ENCODE results near the gene CXCR6. TPM values are rescaled to one million over a fixed set of nuclear protein-coding genes. Genes with fewer than 3 reads are reported as not detected.

Gene CXCR6
- polyA plus RNA-seq, 1 experiment = not detected

GRCh38 chr3:45969116-45969515, 25.9 kb downstream of the CXCR6 start:
- no peaks in the 10 kb centered on the region for H3K27me3 ChIP-seq (ENCODE audit: control insufficient read depth, insufficient read depth, low read length)
- ChIA-PET POLR2A (no interaction called here), CTCF (interaction anchor here (0.6 to 2.6 kb wide), 7 partner anchors 11 to 115 kb away, joined by 3 to 8 read pairs (median 4); no protein-coding TSS in a partner anchor)
- TF ChIP-seq, protein P1, sequence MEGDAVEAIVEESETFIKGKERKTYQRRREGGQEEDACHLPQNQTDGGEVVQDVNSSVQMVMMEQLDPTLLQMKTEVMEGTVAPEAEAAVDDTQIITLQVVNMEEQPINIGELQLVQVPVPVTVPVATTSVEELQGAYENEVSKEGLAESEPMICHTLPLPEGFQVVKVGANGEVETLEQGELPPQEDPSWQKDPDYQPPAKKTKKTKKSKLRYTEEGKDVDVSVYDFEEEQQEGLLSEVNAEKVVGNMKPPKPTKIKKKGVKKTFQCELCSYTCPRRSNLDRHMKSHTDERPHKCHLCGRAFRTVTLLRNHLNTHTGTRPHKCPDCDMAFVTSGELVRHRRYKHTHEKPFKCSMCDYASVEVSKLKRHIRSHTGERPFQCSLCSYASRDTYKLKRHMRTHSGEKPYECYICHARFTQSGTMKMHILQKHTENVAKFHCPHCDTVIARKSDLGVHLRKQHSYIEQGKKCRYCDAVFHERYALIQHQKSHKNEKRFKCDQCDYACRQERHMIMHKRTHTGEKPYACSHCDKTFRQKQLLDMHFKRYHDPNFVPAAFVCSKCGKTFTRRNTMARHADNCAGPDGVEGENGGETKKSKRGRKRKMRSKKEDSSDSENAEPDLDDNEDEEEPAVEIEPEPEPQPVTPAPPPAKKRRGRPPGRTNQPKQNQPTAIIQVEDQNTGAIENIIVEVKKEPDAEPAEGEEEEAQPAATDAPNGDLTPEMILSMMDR (IDR thresholded peaks at IDR 0.05; ENCODE audit: insufficient read depth, low read depth, low read length) = no peak
- no peak overlapping the region for H3K4me3 ChIP-seq (ENCODE audit: low read depth, low read length)
- peaks cover 41% of the 10 kb centered on the region for H3K36me3 ChIP-seq (ENCODE audit: control insufficient read depth, insufficient read depth, low read length)
- DNase-seq (ENCODE audit: low read depth) = no peak

DNA sequence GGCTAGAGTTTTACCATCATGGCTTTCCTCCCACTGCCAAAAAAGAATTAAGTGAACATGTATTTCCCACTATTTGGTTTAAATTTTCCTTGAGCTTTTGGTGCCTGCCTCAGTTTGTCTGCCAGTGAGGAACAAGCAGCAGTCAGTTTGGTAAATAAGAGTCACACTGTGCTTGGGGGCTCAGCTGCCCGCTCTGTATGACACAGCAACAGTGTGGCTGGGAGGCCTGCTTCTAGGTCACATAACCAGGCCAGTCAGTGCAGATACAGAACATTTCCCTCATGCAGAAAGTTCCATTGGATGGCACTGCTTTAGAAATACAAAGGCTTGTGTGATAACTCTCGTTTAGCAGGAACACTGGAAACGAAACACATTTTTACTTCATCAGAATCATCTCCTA, 26.7 kb downstream of the CXCR6 start:
- ChIA-PET POLR2A (no interaction called here), CTCF (interaction anchor here (1.2 to 1.7 kb wide), 2 partner anchors 17 to 31 kb away, joined by 3 to 4 read pairs; no protein-coding TSS in a partner anchor)
- Histone ChIP-seq H3K36me3 (ENCODE audit: control insufficient read depth, insufficient read depth, low read length) (peaks cover 36% of the 10 kb centered on the region), H3K27me3 (ENCODE audit: control insufficient read depth, insufficient read depth, low read length) (no peaks in the 10 kb centered on the region), H3K4me3 (ENCODE audit: low read depth, low read length) (no peak overlapping the region)
- TF ChIP-seq, protein P1 (IDR thresholded peaks at IDR 0.05; ENCODE audit: insufficient read depth, low read depth, low read length) = no peak
- no peak for DNase-seq (ENCODE audit: low read depth)

DNA sequence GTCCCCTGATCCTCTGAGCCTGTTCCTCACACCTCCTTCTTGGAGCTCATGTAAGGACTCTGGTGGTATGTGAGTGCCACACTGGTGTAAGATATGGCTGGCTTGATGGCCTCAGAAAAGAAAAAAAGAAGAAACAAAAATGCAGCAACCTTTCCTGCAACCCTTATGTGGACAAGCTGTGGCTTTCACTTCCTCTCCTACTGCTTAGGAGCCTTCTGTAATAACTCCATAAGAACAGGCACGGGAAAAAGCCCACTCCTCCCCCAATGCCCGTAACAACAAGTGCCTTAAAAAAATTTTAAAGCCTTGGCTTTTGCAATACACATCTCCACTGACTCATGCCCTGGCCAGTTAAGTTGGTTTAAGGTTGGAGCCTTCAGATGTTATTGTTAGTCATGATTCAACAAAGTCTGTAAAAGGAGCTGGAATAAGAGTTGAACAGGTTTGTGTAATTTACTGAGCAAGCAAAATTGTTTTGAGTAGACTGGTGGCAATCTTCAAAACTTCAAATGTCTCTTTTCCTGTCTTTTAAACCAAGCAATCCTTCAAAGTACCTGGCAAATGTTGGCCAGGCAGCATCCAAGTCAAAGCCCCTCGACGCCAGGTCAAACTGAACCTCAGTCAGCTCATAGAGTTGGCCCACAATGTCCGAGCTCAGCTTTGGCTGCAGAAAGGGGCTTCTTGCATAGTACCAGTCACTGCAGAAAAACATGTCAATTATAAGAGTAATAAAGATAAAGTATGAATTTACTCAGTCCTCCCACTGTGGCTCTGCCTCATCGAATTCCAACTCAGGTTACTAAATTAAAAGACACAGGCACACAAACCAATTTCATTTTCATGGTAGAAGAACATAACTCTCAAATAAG, 29.5 kb downstream of the CXCR6 start:
- CTCF ChIA-PET = interaction anchor here (1.1 to 1.9 kb wide), 6 partner anchors 12 to 104 kb away, joined by 3 to 4 read pairs (median 4); no protein-coding TSS in a partner anchor
- H3K4me3 ChIP-seq (ENCODE audit: low read depth, low read length) = no peak overlapping the region
- POLR2A ChIA-PET = no interaction called here
- peaks cover 15% of the 10 kb centered on the region for H3K36me3 ChIP-seq (ENCODE audit: control insufficient read depth, insufficient read depth, low read length)
- TF ChIP-seq, protein P1 (IDR thresholded peaks at IDR 0.05; ENCODE audit: insufficient read depth, low read depth, low read length) = no peak
- no peaks in the 10 kb centered on the region for H3K27me3 ChIP-seq (ENCODE audit: control insufficient read depth, insufficient read depth, low read length)
- DNase-seq (ENCODE audit: low read depth) = peak; percentile 75

- TF ChIP-seq, protein P1 (IDR thresholded peaks at IDR 0.05; ENCODE audit: insufficient read depth, low read depth, low read length) = no peak
- Histone ChIP-seq H3K4me3 (ENCODE audit: low read depth, low read length) (no peak overlapping the region), H3K27me3 (ENCODE audit: control insufficient read depth, insufficient read depth, low read length) (no peaks in the 10 kb centered on the region), H3K36me3 (ENCODE audit: control insufficient read depth, insufficient read depth, low read length) (peaks cover 9% of the 10 kb centered on the region)
- DNase-seq (ENCODE audit: low read depth) = no peak
- POLR2A ChIA-PET = no interaction called here
- CTCF ChIA-PET = interaction anchor here (0.8 kb wide), 1 partner anchor 15 kb away, joined by 3 read pairs; no protein-coding TSS in a partner anchor
Measured at GRCh38 chr3:45974686-45975085, 31.4 kb downstream of the CXCR6 start.

DNA sequence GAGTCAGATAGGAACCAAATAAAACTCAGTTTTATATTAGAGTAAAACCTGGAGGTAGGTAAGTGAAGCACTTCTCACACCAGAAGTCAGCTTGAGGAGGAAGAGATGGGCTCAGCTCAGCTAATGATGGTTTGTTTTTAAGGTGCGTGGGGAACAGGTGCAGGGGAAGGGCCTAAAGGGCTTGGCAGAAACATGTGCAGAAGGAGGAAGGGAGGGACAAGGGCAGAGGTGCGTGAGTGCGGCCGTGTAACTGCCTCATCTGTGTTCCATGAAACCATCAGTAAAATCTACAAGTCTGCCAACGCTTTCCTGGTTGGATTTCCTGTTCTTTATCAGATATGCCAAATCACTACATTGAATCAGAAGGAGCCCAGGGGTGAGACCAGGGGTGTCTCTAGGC, 32.4 kb downstream of the CXCR6 start:
- Histone ChIP-seq H3K4me3 (ENCODE audit: low read depth, low read length) (no peak overlapping the region), H3K27me3 (ENCODE audit: control insufficient read depth, insufficient read depth, low read length) (no peaks in the 10 kb centered on the region), H3K36me3 (ENCODE audit: control insufficient read depth, insufficient read depth, low read length) (peaks cover 9% of the 10 kb centered on the region)
- DNase-seq (ENCODE audit: low read depth) = no peak
- ChIA-PET POLR2A (no interaction called here), CTCF (interaction anchor here (0.6 to 1.7 kb wide), 2 partner anchors 16 to 36 kb away, joined by 3 to 4 read pairs; no protein-coding TSS in a partner anchor)
- TF ChIP-seq, protein P1 (IDR thresholded peaks at IDR 0.05; ENCODE audit: insufficient read depth, low read depth, low read length) = no peak
